ENCODE results near the gene C17orf107.
"Not testable (repeated sequence)": the region's sequence is repeated elsewhere in the genome, so short reads cannot be mapped to it uniquely, and the experiment has no call there.

Gene C17orf107

GRCh38 chr17:4899341-4900230, at the start of gene C17orf107:
Gene C17orf107, plus strand, starts transcription at chr17:4899536. Its CDS starts 227 bp downstream, at chr17:4899763.
- no peak for FAIRE-seq

GRCh38 chr17:4850246-4850645, 49.1 kb upstream of the C17orf107 start:
- no peak for FAIRE-seq

GRCh38 chr17:4851084-4851483, 48.3 kb upstream of the C17orf107 start:
- no peak for FAIRE-seq

GRCh38 chr17:4852567-4853207, 46.6 kb upstream of the C17orf107 start:
- no peak for FAIRE-seq

GRCh38 chr17:4853208-4853671, 46.1 kb upstream of the C17orf107 start:
- no peak for FAIRE-seq

- no peak for FAIRE-seq
Measured at GRCh38 chr17:4854111-4854681, 45.1 kb upstream of the C17orf107 start.

- FAIRE-seq, result no peak
Measured at GRCh38 chr17:4856271-4856936, 42.9 kb upstream of the C17orf107 start.

- no peak for FAIRE-seq
Measured at GRCh38 chr17:4856937-4857314, 42.4 kb upstream of the C17orf107 start.

- FAIRE-seq, result not testable (repeated sequence)
Measured at GRCh38 chr17:4857347-4857746, 42.0 kb upstream of the C17orf107 start.

GRCh38 chr17:4858068-4858881, 41.1 kb upstream of the C17orf107 start:
- FAIRE-seq, result no peak

GRCh38 chr17:4858882-4859260, 40.5 kb upstream of the C17orf107 start:
- no peak for FAIRE-seq

GRCh38 chr17:4859816-4860625, 39.3 kb upstream of the C17orf107 start:
- FAIRE-seq, result no peak

GRCh38 chr17:4860651-4861050, 38.7 kb upstream of the C17orf107 start:
- FAIRE-seq, result no peak

- FAIRE-seq, result no peak
Measured at GRCh38 chr17:4861052-4861451, 38.3 kb upstream of the C17orf107 start.

GRCh38 chr17:4862720-4863119, 36.6 kb upstream of the C17orf107 start:
- FAIRE-seq, result no peak

GRCh38 chr17:4863321-4863720, 36.0 kb upstream of the C17orf107 start:
- FAIRE-seq, result no peak

GRCh38 chr17:4867535-4867934, 31.8 kb upstream of the C17orf107 start:
- FAIRE-seq, result not testable (repeated sequence)

GRCh38 chr17:4869058-4869998, 30.0 kb upstream of the C17orf107 start:
- not testable (repeated sequence) for FAIRE-seq

GRCh38 chr17:4870855-4871254, 28.5 kb upstream of the C17orf107 start:
- no peak for FAIRE-seq

- FAIRE-seq, result no peak
Measured at GRCh38 chr17:4872786-4873185, 26.6 kb upstream of the C17orf107 start.

Data from A204.1 (cell line).